Activated T-cell treated with anti-CD3 and anti-CD28 coated beads for 48 hours (primary cell): Measurements from ENCODE around the gene KRT5.
"Not testable (repeated sequence)": the region's sequence is repeated elsewhere in the genome, so short reads cannot be mapped to it uniquely, and the experiment has no call there.

Experiments used
- DNase-seq: peaks from one replicate; pipeline ENCODE4 v3.0.0-alpha.2; 2020; ENCODE audit warnings: low read depth

Gene KRT5

DNA sequence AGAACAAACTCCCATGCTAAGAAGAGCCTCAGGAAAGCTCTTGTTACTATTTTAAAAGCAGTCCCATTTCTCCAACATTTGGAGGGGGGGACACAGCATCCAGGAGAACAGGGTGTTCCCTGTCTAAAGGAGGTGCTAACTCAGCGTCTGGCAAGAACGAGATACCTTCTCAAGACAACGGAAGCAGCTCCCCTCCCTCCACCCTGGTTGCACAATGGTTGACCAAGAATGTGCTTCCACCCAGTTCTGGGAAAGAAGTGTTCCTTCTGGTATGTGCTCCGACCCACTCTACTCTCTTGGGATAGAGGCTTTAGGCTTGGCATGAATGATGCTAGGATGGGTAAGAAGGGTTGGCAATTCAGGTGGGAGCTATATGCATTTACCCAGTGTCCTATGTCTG is 25.7 kb downstream of the KRT5 start:
- DNase-seq = no peak

DNA sequence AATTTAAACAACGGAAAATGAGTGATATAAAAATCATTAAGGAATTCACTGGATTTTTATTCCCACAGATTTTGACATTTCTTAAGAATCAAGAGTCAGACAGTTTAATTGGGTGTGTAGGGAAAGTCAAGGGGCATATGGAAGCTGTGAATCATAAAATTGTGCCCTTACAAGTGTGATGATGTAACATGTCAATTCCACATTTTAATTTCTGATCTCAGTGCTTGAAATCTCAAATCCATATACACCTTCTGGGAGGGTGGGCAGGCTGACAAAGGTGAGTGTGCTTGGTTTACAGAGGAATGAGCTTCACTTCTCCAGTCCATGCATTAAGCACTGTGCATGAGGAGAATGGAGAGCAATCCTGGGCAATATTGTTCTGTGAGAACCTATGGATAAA is 26.1 kb downstream of the KRT5 start:
- DNase-seq = no peak

DNA sequence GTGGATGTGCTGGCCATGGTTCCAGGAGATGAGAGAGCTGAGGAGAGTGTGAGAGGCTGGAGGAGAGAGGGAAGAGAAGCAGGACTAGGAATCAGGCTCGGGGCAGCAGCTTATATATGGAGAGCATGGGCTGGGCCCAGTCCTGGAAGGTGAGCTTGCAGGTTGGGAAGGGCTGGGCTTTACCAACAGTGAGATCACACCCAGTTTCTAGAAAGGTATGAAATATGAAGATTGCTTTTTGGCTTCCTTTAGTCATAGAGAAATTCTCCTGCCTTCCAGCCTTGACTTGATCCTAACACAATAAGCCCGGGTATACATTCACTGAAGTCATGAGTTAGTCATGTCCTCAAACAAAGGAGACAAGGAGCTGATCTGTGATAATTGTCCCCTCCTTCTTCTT is 27.0 kb downstream of the KRT5 start, which contains the start of gene KRT6A:
Gene KRT6A, minus strand, starts transcription at position 86 of the 400 bp plus-strand sequence. Its CDS starts 69 bp downstream, at position 17.
- no peak for DNase-seq

DNA sequence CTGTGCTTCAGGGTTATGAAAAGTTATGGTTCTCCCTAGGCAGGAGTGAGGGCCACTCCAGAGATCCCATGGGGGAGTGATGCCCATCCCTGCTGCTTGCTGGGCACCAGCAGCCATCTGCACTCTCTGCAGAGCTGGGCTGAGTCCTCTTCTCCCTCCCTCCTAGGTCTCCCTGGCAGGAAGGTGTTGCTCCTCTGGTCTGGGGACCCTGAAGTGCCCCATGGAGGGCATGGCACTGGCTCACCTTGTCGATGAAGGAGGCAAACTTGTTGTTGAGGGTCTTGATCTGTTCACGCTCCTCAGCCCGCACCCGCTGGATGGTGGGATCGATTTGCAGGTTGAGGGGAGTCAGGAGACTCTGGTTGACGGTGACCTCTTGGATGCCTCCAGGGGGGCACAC is 27.8 kb downstream of the KRT5 start:
- DNase-seq = not testable (repeated sequence)

DNA sequence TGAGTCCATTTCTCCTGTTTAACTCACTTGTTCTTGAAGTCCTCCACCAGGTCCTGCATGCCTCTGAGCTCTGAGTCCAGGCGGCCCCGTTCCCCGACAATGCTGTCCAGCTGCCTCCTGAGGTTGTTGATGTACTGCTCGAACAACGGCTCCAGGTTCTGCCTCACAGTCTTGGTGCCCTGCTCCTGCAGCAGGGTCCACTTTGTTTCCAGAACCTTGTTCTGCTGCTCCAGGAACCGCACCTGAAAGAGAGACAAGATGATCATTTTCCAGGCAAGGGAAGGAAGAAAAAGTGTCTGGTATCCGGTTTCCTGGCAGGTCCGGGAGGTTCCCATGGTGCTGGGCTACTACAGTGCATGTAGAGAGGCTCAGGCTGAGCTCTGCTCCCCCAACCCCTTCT is 28.7 kb downstream of the KRT5 start:
- DNase-seq = not testable (repeated sequence)

DNA sequence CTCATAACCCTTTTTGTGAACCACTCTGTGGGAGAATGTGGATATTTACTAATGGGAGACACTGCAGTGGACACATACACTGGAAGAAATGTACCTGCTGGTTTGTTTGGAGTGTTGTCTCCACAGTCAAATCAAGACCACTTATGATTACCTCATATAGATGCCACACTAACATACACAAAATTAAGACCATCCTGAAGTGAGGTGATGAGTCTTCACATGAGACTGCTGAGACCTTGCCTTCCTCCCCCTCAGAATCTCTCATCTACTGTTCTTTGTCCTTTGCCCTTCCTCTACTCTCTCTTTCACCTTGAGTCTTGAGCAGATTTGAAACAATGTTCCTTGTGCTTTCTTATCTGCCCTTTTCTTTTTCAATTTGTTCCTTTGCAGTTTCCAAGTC is 31.5 kb downstream of the KRT5 start:
- no peak for DNase-seq

DNA sequence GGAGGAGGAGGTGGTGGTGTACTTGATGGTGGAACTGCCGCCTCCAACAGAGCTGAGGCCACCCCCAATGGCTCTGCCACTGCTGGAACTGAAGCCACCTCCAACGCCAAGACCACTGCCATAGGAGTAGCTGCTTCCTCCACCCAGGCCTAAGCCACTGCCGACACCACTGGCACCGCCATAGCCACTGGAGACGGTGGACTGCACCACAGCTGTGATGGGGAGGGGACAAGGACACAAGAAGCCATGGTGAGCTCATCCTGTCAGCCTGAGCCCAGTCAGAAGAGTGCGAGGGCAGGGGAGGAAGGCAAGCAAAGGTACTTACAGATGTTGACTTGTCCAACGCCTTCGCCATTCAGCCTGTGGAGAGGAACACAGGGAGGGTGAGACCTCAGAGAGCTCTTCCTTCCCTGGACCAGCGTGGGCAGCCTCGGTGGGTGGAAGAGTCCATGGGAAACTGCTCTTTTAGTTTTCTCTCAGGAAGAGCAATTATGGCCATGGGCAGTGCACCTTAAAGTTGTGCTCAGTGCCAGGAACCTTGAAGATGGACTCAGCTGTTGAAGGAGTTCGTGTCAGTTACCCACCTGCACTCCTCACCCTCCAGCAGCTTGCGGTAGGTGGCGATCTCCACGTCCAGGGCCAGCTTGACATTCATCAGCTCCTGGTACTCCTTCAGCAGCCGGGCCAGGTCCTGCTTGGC is 32.3 kb downstream of the KRT5 start:
- not testable (repeated sequence) for DNase-seq

DNA sequence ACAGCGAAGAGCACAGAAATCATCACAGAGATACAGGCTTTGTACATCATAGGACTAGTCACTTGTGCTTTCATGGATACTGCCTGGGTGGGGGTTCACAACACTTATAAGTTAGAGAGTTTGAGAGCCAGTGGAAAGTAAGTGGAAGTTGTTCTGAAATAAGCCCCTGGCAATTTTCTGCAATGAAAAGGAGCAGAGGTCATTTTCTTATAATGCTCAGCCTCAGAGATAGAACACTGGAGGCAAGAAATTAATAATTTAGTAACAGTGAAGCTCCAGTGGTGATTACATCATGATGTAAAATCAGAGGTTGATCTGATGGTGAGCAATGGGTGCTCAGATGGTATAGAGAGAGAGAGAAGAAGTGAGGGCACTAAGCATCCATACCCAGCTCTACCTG is 33.0 kb downstream of the KRT5 start:
- DNase-seq = no peak

DNA sequence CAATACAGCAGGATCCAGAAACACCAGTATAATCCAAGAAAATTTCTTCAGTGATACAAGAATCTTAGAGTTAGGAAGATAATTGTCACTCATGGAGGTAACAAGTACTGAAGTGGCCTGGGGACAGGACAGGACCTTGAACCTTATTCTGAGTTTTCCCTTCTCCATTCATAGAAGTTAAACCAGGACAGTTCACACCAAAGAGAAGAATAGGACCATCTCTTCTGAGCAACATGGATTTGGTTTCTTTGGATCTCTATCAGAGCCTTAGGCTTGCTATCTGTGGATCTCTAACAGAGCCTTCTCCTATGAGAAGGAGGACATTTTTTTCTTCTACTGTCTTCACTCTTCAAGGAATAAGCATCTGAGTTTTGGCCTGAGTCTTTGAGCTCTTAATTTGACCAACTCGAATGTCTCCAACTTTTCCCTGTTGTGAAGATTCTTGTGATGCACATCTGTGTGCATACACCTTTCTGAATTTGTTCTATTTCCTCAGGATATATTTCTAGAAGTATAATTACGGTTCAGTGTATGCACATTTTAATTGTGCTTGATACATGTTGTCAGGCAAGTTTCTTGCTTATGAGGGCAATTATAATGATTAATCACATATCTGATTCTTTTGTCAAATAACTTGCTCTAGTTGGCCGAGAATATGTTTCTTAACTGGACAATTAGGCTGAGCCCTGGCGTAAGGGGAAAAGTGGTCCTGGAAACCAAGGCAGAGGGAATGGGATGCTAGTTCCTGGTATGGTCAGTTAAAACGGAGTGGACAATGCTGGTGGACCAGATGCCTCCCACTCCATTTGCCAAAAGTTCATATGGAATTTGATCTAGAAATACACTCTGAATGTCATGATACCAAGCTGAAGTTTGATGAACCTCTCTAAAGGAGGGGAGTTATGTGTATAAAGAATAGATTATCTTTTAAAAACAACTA is 33.8 kb downstream of the KRT5 start:
- no peak for DNase-seq

DNA sequence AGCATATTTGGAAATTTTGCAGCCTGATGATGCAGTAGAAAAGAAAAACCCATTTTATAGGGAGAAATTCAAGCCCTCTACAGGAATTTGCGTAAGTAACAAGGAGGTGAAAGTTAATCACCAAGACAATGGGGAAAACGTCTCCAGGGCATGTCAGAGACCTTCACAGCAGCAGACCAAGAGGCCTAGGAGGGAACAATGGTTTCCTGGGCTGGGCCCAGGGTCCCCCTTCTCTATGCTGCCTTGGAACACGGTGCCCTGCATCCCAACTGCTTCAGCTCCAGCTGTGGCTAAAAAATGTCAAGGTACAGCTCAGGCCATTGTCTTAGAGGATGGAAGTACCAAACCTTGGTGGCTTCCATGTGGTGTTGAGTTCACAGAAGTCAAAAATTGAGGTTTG is 40.1 kb downstream of the KRT5 start:
- DNase-seq = no peak

DNA sequence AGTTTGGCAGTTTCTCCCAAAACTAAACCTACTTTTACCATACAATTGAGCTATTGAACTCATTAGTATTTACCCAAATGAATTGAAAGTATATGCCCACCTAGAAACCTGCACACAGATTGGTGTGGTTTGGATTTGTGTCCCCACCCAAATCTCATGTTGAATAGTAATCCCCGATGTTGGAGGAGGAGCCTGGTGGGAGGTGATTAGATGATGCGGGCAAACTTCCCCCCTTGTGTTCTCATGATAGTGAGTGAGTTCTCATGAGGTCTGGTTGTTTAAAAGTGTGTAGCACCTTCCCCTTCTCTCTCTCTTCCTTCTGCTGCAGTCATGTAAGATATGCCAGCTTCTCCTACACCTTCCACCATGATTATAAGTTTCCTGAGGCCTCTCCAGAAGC is 42.5 kb downstream of the KRT5 start:
- DNase-seq = no peak

DNA sequence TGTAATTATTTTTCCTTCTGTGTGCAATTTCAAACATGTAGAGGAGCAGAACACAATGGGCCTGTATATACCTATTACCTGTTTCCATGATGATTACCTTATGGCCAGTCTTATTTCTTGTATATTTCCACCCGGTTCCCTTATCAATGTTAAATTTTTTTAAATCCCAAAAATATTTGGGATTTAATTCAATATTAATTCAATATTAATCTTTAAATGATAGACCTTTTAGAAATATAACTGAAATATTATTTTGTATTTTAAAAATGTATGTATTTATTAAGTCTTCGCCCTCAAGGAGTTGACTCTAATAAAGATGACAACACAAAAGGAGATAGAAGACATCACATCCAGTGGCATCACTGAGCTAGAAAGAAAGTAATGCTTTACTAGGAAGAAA is 46.0 kb downstream of the KRT5 start:
- DNase-seq = no peak

DNA sequence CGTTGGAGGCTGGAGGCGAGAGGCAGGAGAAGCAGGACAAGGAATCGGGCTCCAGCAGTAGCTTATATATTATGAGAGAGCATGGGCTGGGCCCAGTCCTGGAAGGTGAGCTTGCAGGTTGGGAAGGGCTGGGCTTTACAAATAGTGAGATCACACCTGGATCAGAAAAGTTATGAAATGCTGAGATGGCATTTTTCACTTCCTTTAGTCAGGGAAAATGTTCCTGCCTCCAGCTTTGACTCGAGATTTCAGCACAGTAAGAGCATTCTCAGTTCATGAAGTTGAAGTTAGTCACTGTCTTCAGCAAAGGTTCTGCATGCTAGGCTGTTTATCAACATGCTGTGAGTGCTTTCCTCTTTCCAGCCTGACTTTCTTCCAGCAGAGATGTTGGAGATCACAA is 46.4 kb downstream of the KRT5 start, which contains the start of gene KRT6C:
Gene KRT6C, minus strand, starts transcription at position 38 of the 400 bp plus-strand sequence. CDS start 68 bp downstream, outside the sequence.
- no peak for DNase-seq

DNA sequence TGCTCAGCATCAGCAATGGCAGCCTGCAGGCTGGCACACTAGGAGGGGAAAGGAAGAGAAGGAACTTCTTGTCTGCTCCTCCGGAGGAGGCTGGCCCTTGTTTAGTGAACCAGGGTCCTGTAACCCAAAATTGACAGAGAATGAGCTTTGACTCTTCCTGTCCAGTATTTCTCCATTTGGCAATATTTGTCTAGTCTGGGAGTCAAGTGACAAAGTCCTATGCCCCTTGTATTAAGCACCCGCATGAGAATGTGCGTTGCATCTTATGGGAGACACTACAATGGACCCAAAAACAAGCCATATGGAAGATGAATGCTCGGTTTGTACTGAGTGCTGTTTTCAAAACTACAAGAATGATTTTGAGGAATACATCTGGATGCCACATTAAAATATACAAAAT is 50.3 kb downstream of the KRT5 start:
- no peak for DNase-seq

DNA sequence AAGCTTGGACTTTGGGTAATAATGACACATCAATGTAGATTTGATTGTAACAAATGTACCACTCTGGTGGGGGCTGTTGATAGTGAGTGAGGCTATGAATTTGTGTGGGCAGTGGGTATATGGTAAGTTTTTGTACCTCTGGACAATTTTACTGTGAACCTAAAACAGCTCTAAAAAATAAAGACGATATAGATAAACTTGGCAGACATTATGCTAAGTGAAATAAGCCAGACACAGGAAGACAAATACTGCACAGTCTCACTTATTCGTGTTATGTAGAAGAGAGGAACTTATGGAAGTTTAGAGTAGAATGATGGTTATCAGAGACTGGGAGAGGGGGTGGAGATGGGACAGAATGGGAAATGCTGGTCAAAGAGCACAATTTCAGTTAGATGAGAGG is 55.3 kb downstream of the KRT5 start:
- DNase-seq = no peak
